ENCODE data around the gene B4GAT1. TPM values are rescaled to one million over a fixed set of nuclear protein-coding genes. Genes with fewer than 3 reads are reported as not detected.

Gene B4GAT1
- total and polyA plus RNA-seq, 2 of the 13 experiments (the other 11 are each of a cell fraction or from before 2014, with no cell fraction given) = 40.4 to 109 TPM

DNA sequence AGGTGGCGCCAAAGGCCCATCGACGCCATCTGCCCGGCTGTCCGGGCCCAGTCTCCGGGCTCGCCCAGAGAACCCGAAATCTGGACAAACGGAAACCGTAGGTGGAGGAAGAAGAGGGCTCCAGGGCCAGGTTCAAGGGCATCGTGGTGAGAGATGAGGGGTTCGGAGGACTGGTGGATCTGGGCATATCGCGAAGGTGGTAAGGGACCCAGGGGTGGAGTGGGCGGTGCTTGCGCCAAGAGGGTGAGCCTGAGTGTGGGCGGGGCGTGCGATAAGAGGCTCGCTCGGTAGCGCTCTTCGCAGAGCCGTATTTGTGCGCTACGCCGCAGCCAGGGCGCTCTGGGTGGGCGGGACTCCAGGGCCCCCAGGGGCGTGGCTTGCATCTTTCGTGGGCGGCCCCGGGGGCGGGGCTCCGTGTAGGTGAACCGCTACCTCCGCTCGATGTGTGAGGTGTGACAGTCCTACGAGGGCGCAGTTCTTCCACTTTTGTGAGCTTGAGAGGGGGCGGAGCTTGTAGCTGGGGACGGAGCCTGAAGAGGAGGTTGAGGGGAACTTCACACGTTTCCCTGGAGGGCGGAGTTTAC lies 35.4 kb downstream of the B4GAT1 start (continued):
- peak; percentile 93 for TF ChIP-seq RNF2 (conservative IDR thresholded peaks at IDR 0.05; ENCODE audit: low read depth)
- TF ChIP-seq, protein P1, sequence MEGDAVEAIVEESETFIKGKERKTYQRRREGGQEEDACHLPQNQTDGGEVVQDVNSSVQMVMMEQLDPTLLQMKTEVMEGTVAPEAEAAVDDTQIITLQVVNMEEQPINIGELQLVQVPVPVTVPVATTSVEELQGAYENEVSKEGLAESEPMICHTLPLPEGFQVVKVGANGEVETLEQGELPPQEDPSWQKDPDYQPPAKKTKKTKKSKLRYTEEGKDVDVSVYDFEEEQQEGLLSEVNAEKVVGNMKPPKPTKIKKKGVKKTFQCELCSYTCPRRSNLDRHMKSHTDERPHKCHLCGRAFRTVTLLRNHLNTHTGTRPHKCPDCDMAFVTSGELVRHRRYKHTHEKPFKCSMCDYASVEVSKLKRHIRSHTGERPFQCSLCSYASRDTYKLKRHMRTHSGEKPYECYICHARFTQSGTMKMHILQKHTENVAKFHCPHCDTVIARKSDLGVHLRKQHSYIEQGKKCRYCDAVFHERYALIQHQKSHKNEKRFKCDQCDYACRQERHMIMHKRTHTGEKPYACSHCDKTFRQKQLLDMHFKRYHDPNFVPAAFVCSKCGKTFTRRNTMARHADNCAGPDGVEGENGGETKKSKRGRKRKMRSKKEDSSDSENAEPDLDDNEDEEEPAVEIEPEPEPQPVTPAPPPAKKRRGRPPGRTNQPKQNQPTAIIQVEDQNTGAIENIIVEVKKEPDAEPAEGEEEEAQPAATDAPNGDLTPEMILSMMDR (CRISPR knock-in tag; IDR thresholded peaks at IDR 0.05) = peak; percentile 96
- TF ChIP-seq HMG20B (CRISPR knock-in tag; conservative IDR thresholded peaks at IDR 0.05) = no peak
- TF ChIP-seq ZNF430 (CRISPR knock-in tag; IDR thresholded peaks at IDR 0.05) = no peak
- TF ChIP-seq CENPT (CRISPR knock-in tag; IDR thresholded peaks at IDR 0.05; ENCODE audit: low read depth) = no peak
- TF ChIP-seq ZNF737 (CRISPR knock-in tag; IDR thresholded peaks at IDR 0.05; ENCODE audit: borderline replicate concordance) = no peak
- TF ChIP-seq DMAP1 (CRISPR knock-in tag; IDR thresholded peaks at IDR 0.05) = peak; percentile 68; the same call in 1 of the 2 replicates
- TF ChIP-seq, protein P2, sequence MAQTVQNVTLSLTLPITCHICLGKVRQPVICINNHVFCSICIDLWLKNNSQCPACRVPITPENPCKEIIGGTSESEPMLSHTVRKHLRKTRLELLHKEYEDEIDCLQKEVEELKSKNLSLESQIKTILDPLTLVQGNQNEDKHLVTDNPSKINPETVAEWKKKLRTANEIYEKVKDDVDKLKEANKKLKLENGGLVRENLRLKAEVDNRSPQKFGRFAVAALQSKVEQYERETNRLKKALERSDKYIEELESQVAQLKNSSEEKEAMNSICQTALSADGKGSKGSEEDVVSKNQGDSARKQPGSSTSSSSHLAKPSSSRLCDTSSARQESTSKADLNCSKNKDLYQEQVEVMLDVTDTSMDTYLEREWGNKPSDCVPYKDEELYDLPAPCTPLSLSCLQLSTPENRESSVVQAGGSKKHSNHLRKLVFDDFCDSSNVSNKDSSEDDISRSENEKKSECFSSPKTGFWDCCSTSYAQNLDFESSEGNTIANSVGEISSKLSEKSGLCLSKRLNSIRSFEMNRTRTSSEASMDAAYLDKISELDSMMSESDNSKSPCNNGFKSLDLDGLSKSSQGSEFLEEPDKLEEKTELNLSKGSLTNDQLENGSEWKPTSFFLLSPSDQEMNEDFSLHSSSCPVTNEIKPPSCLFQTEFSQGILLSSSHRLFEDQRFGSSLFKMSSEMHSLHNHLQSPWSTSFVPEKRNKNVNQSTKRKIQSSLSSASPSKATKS (CRISPR knock-in tag; IDR thresholded peaks at IDR 0.05) = no peak
- no peak for TF ChIP-seq ZNF660 (CRISPR knock-in tag; IDR thresholded peaks at IDR 0.05; ENCODE audit: borderline replicate concordance, low read depth)
- TF ChIP-seq ZNF672 (CRISPR knock-in tag; IDR thresholded peaks at IDR 0.05) = no peak
- no peak for TF ChIP-seq ZNF468 (CRISPR knock-in tag; IDR thresholded peaks at IDR 0.05)
- TF ChIP-seq ZNF264 (CRISPR knock-in tag; IDR thresholded peaks at IDR 0.05) = no peak
- TF ChIP-seq ZC3H4 (CRISPR knock-in tag; IDR thresholded peaks at IDR 0.05; ENCODE audit: borderline replicate concordance) = no peak
- peak; percentile 70 for TF ChIP-seq ZNF263 (CRISPR knock-in tag; IDR thresholded peaks at IDR 0.05)
- TF ChIP-seq, protein P3, sequence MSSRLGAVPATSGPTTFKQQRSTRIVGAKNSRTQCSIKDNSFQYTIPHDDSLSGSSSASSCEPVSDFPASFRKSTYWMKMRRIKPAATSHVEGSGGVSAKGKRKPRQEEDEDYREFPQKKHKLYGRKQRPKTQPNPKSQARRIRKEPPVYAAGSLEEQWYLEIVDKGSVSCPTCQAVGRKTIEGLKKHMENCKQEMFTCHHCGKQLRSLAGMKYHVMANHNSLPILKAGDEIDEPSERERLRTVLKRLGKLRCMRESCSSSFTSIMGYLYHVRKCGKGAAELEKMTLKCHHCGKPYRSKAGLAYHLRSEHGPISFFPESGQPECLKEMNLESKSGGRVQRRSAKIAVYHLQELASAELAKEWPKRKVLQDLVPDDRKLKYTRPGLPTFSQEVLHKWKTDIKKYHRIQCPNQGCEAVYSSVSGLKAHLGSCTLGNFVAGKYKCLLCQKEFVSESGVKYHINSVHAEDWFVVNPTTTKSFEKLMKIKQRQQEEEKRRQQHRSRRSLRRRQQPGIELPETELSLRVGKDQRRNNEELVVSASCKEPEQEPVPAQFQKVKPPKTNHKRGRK (CRISPR knock-in tag; IDR thresholded peaks at IDR 0.05) = no peak
- TF ChIP-seq, protein P4, sequence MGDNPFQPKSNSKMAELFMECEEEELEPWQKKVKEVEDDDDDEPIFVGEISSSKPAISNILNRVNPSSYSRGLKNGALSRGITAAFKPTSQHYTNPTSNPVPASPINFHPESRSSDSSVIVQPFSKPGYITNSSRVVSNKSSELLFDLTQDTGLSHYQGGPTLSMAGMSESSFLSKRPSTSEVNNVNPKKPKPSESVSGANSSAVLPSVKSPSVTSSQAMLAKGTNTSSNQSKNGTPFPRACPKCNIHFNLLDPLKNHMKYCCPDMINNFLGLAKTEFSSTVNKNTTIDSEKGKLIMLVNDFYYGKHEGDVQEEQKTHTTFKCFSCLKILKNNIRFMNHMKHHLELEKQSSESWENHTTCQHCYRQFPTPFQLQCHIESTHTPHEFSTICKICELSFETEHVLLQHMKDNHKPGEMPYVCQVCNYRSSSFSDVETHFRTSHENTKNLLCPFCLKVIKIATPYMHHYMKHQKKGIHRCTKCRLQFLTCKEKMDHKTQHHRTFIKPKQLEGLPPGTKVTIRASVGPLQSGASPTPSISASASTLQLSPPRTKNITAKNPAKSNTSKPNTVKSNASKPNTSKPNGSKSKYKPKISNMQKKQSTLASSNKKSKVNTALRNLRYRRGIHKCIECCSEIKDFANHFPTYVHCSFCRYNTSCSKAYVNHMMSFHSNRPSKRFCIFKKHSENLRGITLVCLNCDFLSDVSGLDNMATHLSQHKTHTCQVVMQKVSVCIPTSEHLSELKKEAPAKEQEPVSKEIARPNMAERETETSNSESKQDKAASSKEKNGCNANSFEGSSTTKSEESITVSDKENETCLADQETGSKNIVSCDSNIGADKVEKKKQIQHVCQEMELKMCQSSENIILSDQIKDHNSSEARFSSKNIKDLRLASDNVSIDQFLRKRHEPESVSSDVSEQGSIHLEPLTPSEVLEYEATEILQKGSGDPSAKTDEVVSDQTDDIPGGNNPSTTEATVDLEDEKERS (CRISPR knock-in tag; IDR thresholded peaks at IDR 0.05) = 0 out of 2 replicates have a peak, but pooled peaks have one; percentile 47
- TF ChIP-seq SCMH1 (CRISPR knock-in tag; IDR thresholded peaks at IDR 0.05; ENCODE audit: borderline replicate concordance) = no peak
- TF ChIP-seq RFXAP (CRISPR knock-in tag; IDR thresholded peaks at IDR 0.05; ENCODE audit: borderline replicate concordance) = peak; percentile 45; the same call in 1 of the 2 replicates
- TF ChIP-seq, protein P5, sequence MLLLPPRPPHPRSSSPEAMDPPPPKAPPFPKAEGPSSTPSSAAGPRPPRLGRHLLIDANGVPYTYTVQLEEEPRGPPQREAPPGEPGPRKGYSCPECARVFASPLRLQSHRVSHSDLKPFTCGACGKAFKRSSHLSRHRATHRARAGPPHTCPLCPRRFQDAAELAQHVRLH (CRISPR knock-in tag; IDR thresholded peaks at IDR 0.05; ENCODE audit: borderline replicate concordance, low read depth) = 0 out of 2 replicates have a peak, but pooled peaks have one; percentile 81
- TF ChIP-seq ZNF678 (CRISPR knock-in tag; IDR thresholded peaks at IDR 0.05) = no peak
- TF ChIP-seq ZMYM4 (CRISPR knock-in tag; IDR thresholded peaks at IDR 0.05) = no peak
- TF ChIP-seq ZNF44 (CRISPR knock-in tag; IDR thresholded peaks at IDR 0.05) = no peak
